Neutrophil (primary cell): ENCODE results near the gene JPH3.

Experiments
- H3K27ac ChIP-seq: fragments of 200-600 bp; sonication (generic); 2 replicates; pipeline ENCODE4 v1.5.1; 2016; ENCODE audit warnings: mild to moderate bottlenecking, moderate library complexity
- H3K27me3 ChIP-seq: fragments of 200-600 bp; sonication (generic); 2 replicates; pipeline ENCODE4 v1.6.0; 2016; ENCODE audit warnings: mild to moderate bottlenecking
- H3K36me3 ChIP-seq: fragments of 200-600 bp; sonication (generic); 2 replicates; pipeline ENCODE4 v1.5.1; 2017
- H3K4me1 ChIP-seq, 2 experiments: fragments of 200-600 bp in 1 of 2; sonication (generic) in 1 of 2; 1 replicate in 1 of 2; 2 replicates in 1 of 2; pipeline versions ENCODE4 v1.5.1 to v1.6.1; 2013 to 2016; ENCODE audit warnings: low read depth in 1 of 2, low read length in 1 of 2, mild to moderate bottlenecking in 1 of 2, moderate library complexity in 1 of 2; ENCODE audit not compliant: control insufficient read depth in 1 of 2, insufficient read depth in 1 of 2
- H3K4me3 ChIP-seq, 2 experiments: fragments of 200-600 bp in 1 of 2; sonication (generic) in 1 of 2; 1 replicate in 1 of 2; 2 replicates in 1 of 2; pipeline ENCODE4 v1.5.1; 2013 to 2016; ENCODE audit warnings: low read depth in 1 of 2, low read length in 1 of 2, mild to moderate bottlenecking in 1 of 2, moderate library complexity in 1 of 2
- H3K9me3 ChIP-seq: fragments of 200-600 bp; sonication (generic); 2 replicates; pipeline ENCODE4 v1.5.1; 2016
- CTCF ChIP-seq: fragments of 200-600 bp; sonication (generic); IDR thresholded peaks from 2 replicates; pipeline ENCODE4 v1.5.1; 2016; ENCODE audit warnings: antibody characterized with exemption

The JPH3 gene

GRCh38 chr16:87665193-87665592 is 62.9 kb downstream of the JPH3 start:
- Histone ChIP-seq H3K27me3 (peaks cover 5% of the 10 kb centered on the region), H3K4me1 (peaks cover 0 to 5% of the 10 kb centered on the region in 2 experiments), H3K36me3 (no peaks in the 10 kb centered on the region), H3K4me3 (no peak overlapping the region), H3K27ac (no peak overlapping the region), H3K9me3 (no peaks in the 10 kb centered on the region)
- no peak for TF ChIP-seq CTCF

DNA sequence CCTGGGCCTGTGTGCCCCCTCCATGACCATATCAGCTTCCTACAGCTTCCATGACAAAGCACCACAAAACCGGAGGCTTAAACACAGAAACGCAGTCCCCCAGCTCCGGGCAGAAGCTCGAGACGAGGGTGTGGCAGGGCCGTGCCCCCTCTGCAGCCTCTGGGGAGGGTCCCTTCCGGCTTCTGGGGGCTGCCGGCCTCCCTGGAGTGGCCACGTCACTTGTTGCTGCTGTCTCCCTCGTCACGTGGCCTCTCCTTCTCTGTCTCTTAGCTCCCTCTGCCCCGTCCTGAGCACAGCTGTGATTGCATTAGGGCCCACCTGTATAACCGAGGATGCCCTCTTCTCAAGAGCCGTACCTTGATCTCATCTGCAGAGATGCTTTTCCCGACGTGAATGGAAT is 64.6 kb downstream of the JPH3 start:
- peaks cover 0 to 2% of the 10 kb centered on the region in 2 experiments for H3K4me1 ChIP-seq
- H3K4me3 ChIP-seq = no peak overlapping the region
- TF ChIP-seq CTCF = no peak
- no peaks in the 10 kb centered on the region for H3K27me3 ChIP-seq
- H3K36me3 ChIP-seq = no peaks in the 10 kb centered on the region
- H3K9me3 ChIP-seq = no peaks in the 10 kb centered on the region
- no peak overlapping the region for H3K27ac ChIP-seq

DNA sequence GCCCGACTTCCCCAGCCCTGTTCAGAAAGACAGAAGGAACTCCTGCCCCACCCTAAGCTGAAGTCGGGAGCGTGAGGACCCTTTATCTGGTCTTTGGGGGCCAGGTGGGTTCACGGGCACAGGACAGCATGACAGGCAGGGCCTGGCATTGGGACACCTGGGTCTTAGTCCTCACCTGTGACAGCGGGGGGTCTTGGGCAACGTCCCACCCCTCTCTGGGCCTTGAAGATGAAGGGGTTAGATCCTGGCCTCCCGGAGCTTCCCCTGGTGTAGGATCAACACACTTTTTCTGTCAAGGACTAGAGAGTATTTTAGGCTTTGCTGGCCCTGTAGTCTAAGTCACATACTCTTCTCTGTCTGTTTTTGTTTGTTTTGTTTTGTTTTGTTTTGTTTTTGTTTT is 65.1 kb downstream of the JPH3 start:
- Histone ChIP-seq H3K36me3 (no peaks in the 10 kb centered on the region), H3K27ac (no peak overlapping the region), H3K4me1 (no peaks in the 10 kb centered on the region), H3K27me3 (no peaks in the 10 kb centered on the region), H3K4me3 (no peak overlapping the region), H3K9me3 (no peaks in the 10 kb centered on the region)
- TF ChIP-seq CTCF = no peak

DNA sequence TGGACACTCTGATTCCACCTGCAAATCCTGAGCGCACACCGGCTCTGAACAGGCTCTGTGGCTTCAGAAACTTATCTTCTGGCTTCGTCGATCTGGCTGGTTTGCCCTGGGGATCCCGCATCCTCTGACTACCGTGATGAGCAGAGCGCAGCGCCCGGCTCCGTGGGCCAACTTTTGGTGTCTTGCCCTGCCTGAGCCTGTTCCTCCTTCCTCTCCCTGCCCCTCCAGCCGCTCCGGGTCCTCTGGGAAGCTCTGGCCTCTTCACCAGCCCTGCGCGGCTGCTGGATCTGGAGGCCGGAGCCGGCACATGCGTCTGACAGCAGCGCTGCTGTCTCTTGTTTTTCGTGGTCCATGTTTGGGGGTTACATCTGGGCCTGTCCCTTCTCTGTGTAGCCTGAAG is 65.6 kb downstream of the JPH3 start:
- Histone ChIP-seq H3K27ac (no peak overlapping the region), H3K4me1 (no peaks in the 10 kb centered on the region), H3K27me3 (no peaks in the 10 kb centered on the region), H3K9me3 (no peaks in the 10 kb centered on the region), H3K4me3 (no peak overlapping the region), H3K36me3 (no peaks in the 10 kb centered on the region)
- TF ChIP-seq CTCF = no peak

- Histone ChIP-seq H3K27me3 (no peaks in the 10 kb centered on the region), H3K4me3 (no peak overlapping the region), H3K36me3 (no peaks in the 10 kb centered on the region), H3K9me3 (no peaks in the 10 kb centered on the region), H3K4me1 (no peaks in the 10 kb centered on the region), H3K27ac (no peak overlapping the region)
- TF ChIP-seq CTCF = no peak
Measured at GRCh38 chr16:87669672-87670071, 67.4 kb downstream of the JPH3 start.

- Histone ChIP-seq H3K27me3 (peaks cover 6% of the 10 kb centered on the region), H3K4me3 (no peak overlapping the region), H3K27ac (no peak overlapping the region), H3K4me1 (no peaks in the 10 kb centered on the region), H3K9me3 (no peaks in the 10 kb centered on the region), H3K36me3 (no peaks in the 10 kb centered on the region)
- TF ChIP-seq CTCF = no peak
Measured at GRCh38 chr16:87671221-87671620, 68.9 kb downstream of the JPH3 start.
